GM20000 (cell line): ENCODE data around the gene WNT3.

Experiments used
- DNase-seq: peaks from one replicate; pipeline ENCODE4 v3.0.0; 2012; ENCODE audit warnings: low spot score
- CTCF ChIP-seq: IDR thresholded peaks from 2 replicates; pipeline ENCODE4 v1.5.1; 2012; ENCODE audit warnings: mild to moderate bottlenecking, control low read depth; ENCODE audit errors: extremely low read depth, missing control alignments

The WNT3 gene

GRCh38 chr17:46823657-46824056 is 5.2 kb upstream of the WNT3 start:
- TF ChIP-seq CTCF, result no peak
- DNase-seq, result no peak

- peak; percentile 59 for DNase-seq
Observed at GRCh38 chr17:46822388-46822921, 4.0 kb upstream of the WNT3 start.

GRCh38 chr17:46821482-46822387 is 3.2 kb upstream of the WNT3 start:
- TF ChIP-seq CTCF, result no peak
- DNase-seq, result no peak

More at GRCh38 chr17:46822388-46822921, 4.0 kb upstream of the WNT3 start:
- peak; percentile 53 for TF ChIP-seq CTCF

GRCh38 chr17:46820592-46821450 is 2.3 kb upstream of the WNT3 start:
- TF ChIP-seq CTCF, result no peak
- no peak for DNase-seq

- TF ChIP-seq CTCF, result no peak
- no peak for DNase-seq
Observed at GRCh38 chr17:46819906-46820351, 1.4 kb upstream of the WNT3 start.

GRCh38 chr17:46818929-46819859 is 702 bp upstream of the WNT3 start:
- peak; percentile 72 for DNase-seq

More at GRCh38 chr17:46818929-46819859, 702 bp upstream of the WNT3 start:
- no peak for TF ChIP-seq CTCF
